HG03025 (cell line): Measurements from ENCODE around the gene IFNA17.
A peak's percentile ranks its signal among the peaks of the same experiment; 100 is the strongest.
"Not testable (repeated sequence)": the region's sequence is repeated elsewhere in the genome, so short reads cannot be mapped to it uniquely, and the experiment has no call there.

Source experiments
- ATAC-seq: cut with Tn5 transposase; IDR thresholded peaks from one replicate; pipeline ENCODE4 v1.9.1; 2021; ENCODE audit warnings: mild to moderate bottlenecking, moderate library complexity; ENCODE audit not compliant: unreplicated experiment, low FRiP score

Gene IFNA17

GRCh38 chr9:21212160-21212559 is 15.9 kb downstream of the IFNA17 start:
- ATAC-seq = not testable (repeated sequence)

- not testable (repeated sequence) for ATAC-seq
Measured at GRCh38 chr9:21210782-21211181, 17.2 kb downstream of the IFNA17 start.

DNA sequence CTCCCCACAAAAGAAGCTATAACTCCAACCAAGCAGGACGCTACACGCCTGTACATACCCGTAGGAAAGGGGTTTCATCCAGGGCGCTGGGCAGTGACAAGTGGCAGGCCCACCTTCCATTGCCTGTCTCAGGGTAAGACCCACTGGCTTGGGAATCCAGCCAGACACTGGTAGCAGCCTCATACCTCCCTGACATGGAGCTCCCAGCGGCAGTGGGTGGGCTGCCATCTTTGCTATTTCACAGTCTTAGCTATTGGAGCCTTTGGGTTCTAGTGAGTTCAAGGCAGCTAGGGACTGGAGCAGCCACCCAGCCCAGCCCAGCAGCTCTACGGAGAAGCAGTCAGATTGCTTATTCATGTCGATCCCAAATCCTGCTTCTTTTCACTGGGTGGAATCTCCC is 17.7 kb downstream of the IFNA17 start:
- ATAC-seq = no peak

- not testable (repeated sequence) for ATAC-seq
Measured at GRCh38 chr9:21207043-21207442, 21.0 kb downstream of the IFNA17 start, which contains the start of gene IFNA10. Gene IFNA10, minus strand, starts transcription at chr9:21207143. Its CDS starts 46 bp downstream, at chr9:21207097.

DNA sequence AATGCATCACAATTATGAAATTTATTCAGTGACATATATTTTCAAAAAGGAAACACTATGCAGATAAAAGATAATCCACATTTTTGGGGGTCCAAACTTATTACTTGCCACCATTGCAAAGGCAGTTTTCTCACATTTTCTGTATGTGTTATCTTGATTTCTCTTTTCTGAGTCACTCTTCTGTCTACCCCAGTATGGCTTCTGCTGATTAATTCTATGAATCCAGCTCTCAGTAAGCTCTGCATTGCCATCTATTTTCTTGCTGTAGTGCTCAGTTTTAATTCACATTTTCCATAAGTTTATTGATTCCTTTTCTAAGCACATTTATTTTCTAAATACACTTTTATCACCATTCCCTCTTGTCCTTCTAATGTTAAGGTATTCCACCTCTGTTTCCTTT is 22.8 kb downstream of the IFNA17 start:
- ATAC-seq = no peak

GRCh38 chr9:21202105-21202504 is 25.9 kb downstream of the IFNA17 start, which contains the start of gene IFNA7:
Gene IFNA7, minus strand, starts transcription at chr9:21202205. Its CDS starts 40 bp downstream, at chr9:21202165.
- ATAC-seq = not testable (repeated sequence)

- ATAC-seq = peak; percentile 88
Measured at GRCh38 chr9:21194867-21195776, 32.9 kb downstream of the IFNA17 start.

DNA sequence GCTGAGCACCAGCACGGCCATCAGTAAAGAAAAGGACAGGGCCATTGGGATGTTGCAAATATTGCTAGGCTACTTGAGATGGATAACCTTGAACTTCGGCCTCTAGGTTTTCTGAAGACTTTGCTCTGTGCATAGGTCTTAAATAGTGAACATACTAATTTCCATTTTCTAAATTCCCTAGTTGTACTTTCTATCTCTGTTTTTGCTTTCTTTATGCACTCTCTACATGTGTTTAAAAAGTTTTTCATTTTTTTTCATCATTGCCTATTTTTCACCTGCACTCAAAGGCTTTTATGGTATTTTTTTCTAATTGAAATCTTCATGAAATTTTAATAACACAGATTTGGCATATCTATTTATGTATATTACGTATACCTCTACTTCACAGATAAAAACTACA is 40.5 kb downstream of the IFNA17 start, which contains the start of gene IFNA4:
Gene IFNA4, minus strand, starts transcription at position 101 of the 400 bp plus-strand sequence. Its CDS starts 56 bp downstream, at position 45.
- ATAC-seq = not testable (repeated sequence)

DNA sequence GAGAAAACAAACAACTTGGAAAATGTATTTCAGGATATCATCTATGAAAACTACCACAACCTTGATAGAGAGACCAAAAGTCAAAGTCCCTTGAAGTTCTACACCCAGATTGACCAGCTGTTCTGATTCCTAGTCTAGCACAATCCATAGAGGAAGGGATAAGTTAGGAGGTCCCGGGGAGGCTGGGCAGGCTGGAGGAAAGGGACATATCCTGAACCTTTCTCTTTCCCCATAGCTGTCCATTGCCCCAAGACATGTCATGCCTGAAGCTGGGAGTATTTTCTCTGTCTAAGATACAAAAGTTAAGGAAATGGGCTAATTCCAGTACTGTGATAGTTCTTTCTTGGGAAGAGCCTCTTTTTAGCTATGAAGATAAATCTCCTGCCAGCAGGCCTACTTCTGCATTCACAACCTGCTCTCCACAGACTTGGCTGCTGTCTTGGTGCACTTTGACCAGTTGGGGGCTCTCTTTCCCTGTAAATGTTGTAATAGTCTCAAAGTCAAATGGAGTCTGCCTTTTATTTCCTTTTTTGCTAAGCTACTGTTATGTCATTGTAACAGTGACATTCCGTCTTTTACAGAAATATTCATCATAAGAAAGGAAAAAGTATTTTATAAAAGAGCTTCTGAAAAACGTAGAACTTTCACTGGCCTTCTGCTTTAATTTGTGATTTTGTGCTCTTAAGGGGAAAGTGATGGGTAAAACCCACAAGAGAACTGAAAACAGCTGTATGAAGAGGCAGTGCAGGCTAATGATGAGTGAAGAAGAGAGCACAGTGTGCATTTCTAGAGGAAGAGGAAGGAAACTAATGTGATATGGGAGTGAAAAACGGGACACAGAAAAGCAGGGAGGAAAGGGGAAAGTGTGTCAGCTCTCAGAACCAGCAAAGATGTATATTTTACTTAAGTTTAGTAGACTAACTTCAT is 44.9 kb downstream of the IFNA17 start:
- ATAC-seq = peak; percentile 89
